HCT116 (cell line): Measurements from ENCODE around the gene ERC2. TPM values are rescaled to one million over a fixed set of nuclear protein-coding genes. Genes with fewer than 3 reads are reported as not detected.

Experiments used
- ATAC-seq: fragments of 200-7000 bp; cut with Tn5 transposase; 2 replicates; pipeline ENCODE4 v1.9.1; 2020; ENCODE audit warnings: mild to moderate bottlenecking, moderate library complexity
- BruUV-seq: library from RNA; stranded (reverse); fragments of 400-500 nt; replicated peaks from 2 replicates; lab custom pipeline; 2021; lab: Mats Ljungman, UMichigan
- CTCF ChIA-PET: fragments of 300-600 bp; sonication (Branson Sonifier 250); formaldehyde crosslinking; loops from one replicate; lab custom pipeline; 2021; ENCODE audit warnings: antibody characterized with exemption; lab: Charles Lee
- POLR2A ChIA-PET: fragments of 300-600, 350-600 bp; sonication (Branson Sonifier 250); formaldehyde crosslinking; loops from one replicate; lab custom pipeline; 2021; ENCODE audit warnings: antibody characterized with exemption; lab: Charles Lee
- RAD21 ChIA-PET, 2 experiments: fragments of 300-600 bp; sonication (Branson Sonifier 250); formaldehyde crosslinking; loops; one replicate each; lab custom pipeline; 2023; ENCODE audit warnings: low total read pairs in 2 of 2; ENCODE audit not compliant: uncharacterized antibody in 2 of 2, unreplicated experiment in 2 of 2, low non-redundant PET in 1 of 2; lab: Charles Lee
- DNase-seq: peaks from one replicate; pipeline ENCODE4 v3.0.0-alpha.2; 2010; ENCODE audit warnings: low read depth, low spot score
- H2AFZ ChIP-seq: fragments of 200-600 bp; shearing (Covaris generic), sonication (generic); 2 replicates; pipeline ENCODE4 v1.6.1; 2017; ENCODE audit warnings: low read depth, mixed run types, mixed read lengths, antibody characterized with exemption, low read length; ENCODE audit not compliant: poor library complexity, severe bottlenecking
- H3K27ac ChIP-seq: 2 replicates; pipeline ENCODE4 v1.5.1; 2012; ENCODE audit warnings: low read depth, low read length
- H3K27me3 ChIP-seq: fragments of 200-600 bp; sonication (generic); 2 replicates; pipeline ENCODE4 v1.6.1; 2016; ENCODE audit warnings: mixed run types, low read length, mixed read lengths; ENCODE audit not compliant: insufficient read depth
- H3K36me3 ChIP-seq, 2 experiments: fragments of 200-500 bp in 1 of 2; fragments of 200-600 bp in 1 of 2; sonication (Bioruptor generic) in 1 of 2; sonication (generic) in 1 of 2; 2 replicates each; pipeline versions ENCODE4 v1.5.1 to v1.6.1; 2014 to 2016; ENCODE audit warnings: low read length in 2 of 2, inconsistent platforms in 1 of 2, mixed read lengths in 1 of 2, mixed run types in 1 of 2; ENCODE audit not compliant: insufficient read depth in 2 of 2, control insufficient read depth in 1 of 2
- H3K4me1 ChIP-seq, 2 experiments: fragments of 200-600 bp in 1 of 2; sonication (generic) in 1 of 2; 2 replicates each; pipeline versions ENCODE4 v1.5.1 to v1.6.1; 2012 to 2017; ENCODE audit warnings: low read length in 2 of 2, inconsistent platforms in 1 of 2, mild to moderate bottlenecking in 1 of 2, mixed read lengths in 1 of 2, mixed run types in 1 of 2, moderate library complexity in 1 of 2; ENCODE audit not compliant: insufficient read depth in 2 of 2, control insufficient read depth in 1 of 2
- H3K4me2 ChIP-seq: fragments of 200-600 bp; sonication (generic); 2 replicates; pipeline ENCODE4 v1.6.1; 2017; ENCODE audit warnings: mixed run types, low read length, mixed read lengths
- H3K4me3 ChIP-seq, 2 experiments: fragments of 200-600 bp in 1 of 2; sonication (generic) in 1 of 2; replicated peaks in 1 of 2; 2 replicates each; pipeline ENCODE4 v1.5.1; 2011 to 2016; ENCODE audit warnings: low read length in 2 of 2, control low read depth in 1 of 2, low read depth in 1 of 2, mild to moderate bottlenecking in 1 of 2, mixed read lengths in 1 of 2, mixed run types in 1 of 2
- H3K79me2 ChIP-seq: fragments of 200-600 bp; sonication (generic); 2 replicates; pipeline ENCODE4 v1.6.1; 2017; ENCODE audit warnings: mild to moderate bottlenecking, mixed run types, low read length, moderate library complexity, mixed read lengths; ENCODE audit not compliant: insufficient read depth
- H3K9ac ChIP-seq: fragments of 200-600 bp; sonication (generic); 2 replicates; pipeline ENCODE4 v1.6.1; 2016; ENCODE audit warnings: low read length, mixed read lengths
- H3K9me2 ChIP-seq: fragments of 200-600 bp; sonication (generic), shearing (Covaris generic); 2 replicates; pipeline ENCODE4 v1.6.1; 2017; ENCODE audit warnings: mixed run types, mild to moderate bottlenecking, moderate library complexity; ENCODE audit not compliant: insufficient read depth
- H3K9me3 ChIP-seq, 2 experiments: fragments of 200-500 bp in 1 of 2; fragments of 200-600 bp in 1 of 2; sonication (Bioruptor generic) in 1 of 2; sonication (generic) in 1 of 2; 2 replicates each; pipeline ENCODE4 v1.6.1; 2014 to 2017; ENCODE audit warnings: low read length in 2 of 2, mixed read lengths in 2 of 2, inconsistent platforms in 1 of 2, low read depth in 1 of 2, mild to moderate bottlenecking in 1 of 2, mixed run types in 1 of 2, moderate library complexity in 1 of 2; ENCODE audit not compliant: control insufficient read depth in 1 of 2, insufficient read depth in 1 of 2
- H4K20me1 ChIP-seq: fragments of 200-600 bp; sonication (generic), shearing (Covaris generic); 2 replicates; pipeline ENCODE4 v1.6.1; 2017; ENCODE audit warnings: mixed run types, mild to moderate bottlenecking, moderate library complexity; ENCODE audit not compliant: insufficient read depth
- ATF3 ChIP-seq: IDR thresholded peaks from 2 replicates; pipeline ENCODE4 v1.6.1; 2012
- CEBPB ChIP-seq: IDR thresholded peaks from 2 replicates; pipeline ENCODE4 v1.6.1; 2012; ENCODE audit warnings: low read depth
- CTCF ChIP-seq, 3 experiments: fragments of 200-600 bp in 1 of 3; sonication (generic) in 1 of 3; IDR thresholded peaks in 2 of 3; conservative IDR thresholded peaks in 1 of 3; 2 replicates each; pipeline ENCODE4 v1.5.1; 2012 to 2017; ENCODE audit warnings: low read depth in 2 of 3, low read length in 2 of 3, antibody characterized with exemption in 1 of 3, borderline replicate concordance in 1 of 3, control low read depth in 1 of 3, mild to moderate bottlenecking in 1 of 3, mixed read lengths in 1 of 3, mixed run types in 1 of 3, moderate library complexity in 1 of 3; ENCODE audit not compliant: insufficient read depth in 1 of 3
- EGR1 ChIP-seq: IDR thresholded peaks from 2 replicates; pipeline ENCODE4 v1.6.1; 2012; ENCODE audit warnings: low read depth
- EZH2 ChIP-seq: fragments of 200-600 bp; sonication (generic); IDR thresholded peaks from 2 replicates; pipeline ENCODE4 v1.6.1; 2017; ENCODE audit warnings: antibody characterized with exemption, mixed run types
- EZH2phosphoT487 ChIP-seq: fragments of 200-600 bp; IDR thresholded peaks from 2 replicates; pipeline ENCODE4 v1.6.1; 2018; ENCODE audit warnings: antibody characterized with exemption, borderline replicate concordance
- FOSL1 ChIP-seq: IDR thresholded peaks from 2 replicates; pipeline ENCODE4 v1.6.1; 2012; ENCODE audit warnings: low read depth
- JUND ChIP-seq: IDR thresholded peaks from 2 replicates; pipeline ENCODE4 v1.6.1; 2012
- MAX ChIP-seq: IDR thresholded peaks from 2 replicates; pipeline ENCODE4 v1.6.1; 2012
- POLR2A ChIP-seq: IDR thresholded peaks from 2 replicates; pipeline ENCODE4 v1.7.0; 2011; ENCODE audit warnings: borderline replicate concordance; ENCODE audit not compliant: insufficient read depth, insufficient read length; ENCODE audit errors: extremely low read depth
- POLR2AphosphoS5 ChIP-seq: IDR thresholded peaks from 2 replicates; pipeline ENCODE4 v1.6.1; 2011; ENCODE audit warnings: mild to moderate bottlenecking, low read depth, low read length, moderate library complexity
- REST ChIP-seq: IDR thresholded peaks from 2 replicates; pipeline ENCODE4 v1.6.1; 2012; ENCODE audit warnings: low read depth
- SP1 ChIP-seq: IDR thresholded peaks from 2 replicates; pipeline ENCODE4 v1.6.1; 2012; ENCODE audit warnings: low read depth
- SRF ChIP-seq: IDR thresholded peaks from 2 replicates; pipeline ENCODE4 v1.6.1; 2012; ENCODE audit warnings: low read depth
- TCF7L2 ChIP-seq: IDR thresholded peaks from 2 replicates; pipeline ENCODE4 v1.7.0; 2011; ENCODE audit warnings: borderline replicate concordance, inconsistent platforms; ENCODE audit not compliant: insufficient read depth, insufficient read length; ENCODE audit errors: extremely low read depth
- YY1 ChIP-seq: IDR thresholded peaks from 2 replicates; pipeline ENCODE4 v1.6.1; 2011; ENCODE audit warnings: low read length, low read depth, moderate library complexity, mild to moderate bottlenecking; ENCODE audit not compliant: insufficient replicate concordance; ENCODE audit errors: extremely low read depth
- ZBTB33 ChIP-seq: IDR thresholded peaks from 2 replicates; pipeline ENCODE4 v1.6.1; 2011; ENCODE audit warnings: mild to moderate bottlenecking, low read length, moderate library complexity; ENCODE audit not compliant: insufficient replicate concordance; ENCODE audit errors: extremely low read depth
- ZFX ChIP-seq: fragments of 450-650 bp; IDR thresholded peaks from 2 replicates; pipeline ENCODE4 v1.6.1; 2017
- ZNF274 ChIP-seq: fragments of 200-500 bp; sonication (Bioruptor generic); IDR thresholded peaks from 2 replicates; pipeline ENCODE4 v1.6.1; 2014; ENCODE audit warnings: mild to moderate bottlenecking, low read depth, low read length, inconsistent platforms
- intact Hi-C: fragments of 100-400 bp; cut with micrococcal nuclease; formaldehyde crosslinking; loops from 2 replicates; pipeline ENCODE4 v1.10.0; 2022
- total RNA-seq: library from RNA; stranded (reverse); gene quantifications from one replicate; pipeline ENCODE4 v1.2.1, GENCODE V29; 2021; ENCODE audit not compliant: unreplicated experiment

Gene ERC2
- total RNA-seq, 1 experiment from 2014 or later, result not detected

GRCh38 chr3:55683666-55684270, 784.5 kb downstream of the ERC2 start:
- Histone ChIP-seq H3K4me2 (no peak overlapping the region), H3K9ac (no peak overlapping the region), H3K9me3 (peaks cover 0 to 10% of the 10 kb centered on the region in 2 experiments; a peak in 2 of 4 replicates), H4K20me1 (no peaks in the 10 kb centered on the region), H2AFZ (no peak overlapping the region), H3K4me3 (no peak overlapping the region), H3K4me1 (no peaks in the 10 kb centered on the region), H3K36me3 (no peaks in the 10 kb centered on the region), H3K27me3 (no peaks in the 10 kb centered on the region), H3K79me2 (no peaks in the 10 kb centered on the region), H3K27ac (no peak overlapping the region), H3K9me2 (no peaks in the 10 kb centered on the region)
- ATAC-seq, result no peak
- DNase-seq, result no peak
- intact Hi-C loops, result no loop called here
- BruUV-seq, result no TSS peak
- no peak for TF ChIP-seq POLR2AphosphoS5
- no peak for TF ChIP-seq MAX
- TF ChIP-seq REST, result no peak
- no peak for TF ChIP-seq FOSL1
- TF ChIP-seq TCF7L2, result no peak
- no peak for TF ChIP-seq SRF
- TF ChIP-seq CTCF (IDR thresholded peaks at IDR 0.05 in 2 of 3, conservative IDR thresholded peaks at IDR 0.05 in 1 of 3; ENCODE audit: borderline replicate concordance in 1 of 3, insufficient read depth in 1 of 3, low read depth in 2 of 3, low read length in 2 of 3), result no peak
- TF ChIP-seq ZNF274, result no peak
- no peak for TF ChIP-seq YY1
- no peak for TF ChIP-seq EZH2phosphoT487
- no peak for TF ChIP-seq ATF3
- no peak for TF ChIP-seq EZH2
- no peak for TF ChIP-seq EGR1
- no peak for TF ChIP-seq CEBPB
- no peak for TF ChIP-seq ZBTB33
- TF ChIP-seq POLR2A, result no peak
- TF ChIP-seq JUND, result no peak
- TF ChIP-seq SP1, result no peak
- TF ChIP-seq ZFX, result no peak
- CTCF ChIA-PET, result no interaction called here
- RAD21 ChIA-PET, result no interaction called here
- POLR2A ChIA-PET, result no interaction called here
